Liver (tissue), 9 donors: ENCODE results near the gene PLP2. TPM values are rescaled to one million over a fixed set of nuclear protein-coding genes. Genes with fewer than 3 reads are reported as not detected.

Source experiments
- DNase-seq: peaks from one replicate; pipeline ENCODE4 v3.0.0-alpha.2; 2017; ENCODE audit warnings: low spot score
- H3K27ac ChIP-seq, 2 donors: one replicate each; pipeline ENCODE4 v1.7.0; 2013; ENCODE audit warnings: inconsistent platforms in 2 of 2, low read length in 2 of 2, control low read depth in 1 of 2, low read depth in 1 of 2, mild to moderate bottlenecking in 1 of 2
- H3K27me3 ChIP-seq, 4 donors: one replicate each; pipeline versions ENCODE4 v1.6.1 to v1.7.0; 2013; ENCODE audit warnings: low read length in 3 of 4, inconsistent platforms in 1 of 4, mild to moderate bottlenecking in 1 of 4, moderate library complexity in 1 of 4; ENCODE audit not compliant: control insufficient read depth in 4 of 4, insufficient read depth in 4 of 4
- H3K36me3 ChIP-seq, 4 donors: one replicate each; pipeline versions ENCODE4 v1.6.1 to v1.7.0; 2013; ENCODE audit warnings: low read length in 3 of 4, mild to moderate bottlenecking in 3 of 4, low read depth in 1 of 4, moderate library complexity in 1 of 4; ENCODE audit not compliant: control insufficient read depth in 4 of 4, insufficient read depth in 3 of 4
- H3K4me1 ChIP-seq, 4 donors: one replicate each; pipeline versions ENCODE4 v1.6.1 to v1.7.0; 2013; ENCODE audit warnings: low read length in 3 of 4, mild to moderate bottlenecking in 3 of 4, moderate library complexity in 1 of 4; ENCODE audit not compliant: control insufficient read depth in 4 of 4, insufficient read depth in 4 of 4
- H3K4me3 ChIP-seq, 3 donors: one replicate each; pipeline versions ENCODE4 v1.6.1 to v1.7.0; 2013; ENCODE audit warnings: low read length in 3 of 3, control low read depth in 1 of 3, low read depth in 1 of 3, mild to moderate bottlenecking in 1 of 3
- H3K9ac ChIP-seq, 2 donors: one replicate each; pipeline ENCODE4 v1.7.0; 2013; ENCODE audit warnings: low read length in 2 of 2, mild to moderate bottlenecking in 2 of 2, moderate library complexity in 2 of 2, control low read depth in 1 of 2, low read depth in 1 of 2
- H3K9me3 ChIP-seq, 4 donors: one replicate each; pipeline versions ENCODE4 v1.6.1 to v1.7.0; 2013; ENCODE audit warnings: low read length in 3 of 4; ENCODE audit not compliant: control insufficient read depth in 4 of 4
- EGR1 ChIP-seq, 2 donors: IDR thresholded peaks; 2 replicates each; pipeline ENCODE4 v1.6.1; 2016 to 2018; ENCODE audit warnings: antibody characterized with exemption in 2 of 2, low read depth in 2 of 2
- FOXA1 ChIP-seq: IDR thresholded peaks from 2 replicates; pipeline ENCODE4 v1.6.1; 2016; ENCODE audit warnings: antibody characterized with exemption
- FOXA2 ChIP-seq: IDR thresholded peaks from 2 replicates; pipeline ENCODE4 v1.6.1; 2016; ENCODE audit warnings: antibody characterized with exemption
- GABPA ChIP-seq, 2 donors: IDR thresholded peaks in 1 of 2; conservative IDR thresholded peaks in 1 of 2; 2 replicates each; pipeline ENCODE4 v1.6.1; 2016; ENCODE audit warnings: antibody characterized with exemption in 2 of 2, mild to moderate bottlenecking in 1 of 2, moderate library complexity in 1 of 2
- HNF4A ChIP-seq, 2 donors: conservative IDR thresholded peaks; 2 replicates each; pipeline ENCODE4 v1.6.1; 2016; ENCODE audit warnings: antibody characterized with exemption in 2 of 2, mild to moderate bottlenecking in 2 of 2
- HNF4G ChIP-seq: IDR thresholded peaks from 2 replicates; pipeline ENCODE4 v1.6.1; 2016; ENCODE audit warnings: antibody characterized with exemption
- JUND ChIP-seq, 2 donors: IDR thresholded peaks; 2 replicates each; pipeline ENCODE4 v1.6.1; 2016; ENCODE audit warnings: antibody characterized with exemption in 2 of 2
- NR2F2 ChIP-seq: IDR thresholded peaks from 2 replicates; pipeline ENCODE4 v1.6.1; 2016; ENCODE audit warnings: antibody characterized with exemption
- RAD21 ChIP-seq, 2 donors: IDR thresholded peaks; 2 replicates each; pipeline ENCODE4 v1.6.1; 2016; ENCODE audit warnings: antibody characterized with exemption in 2 of 2, mild to moderate bottlenecking in 2 of 2
- RXRA ChIP-seq, 2 donors: IDR thresholded peaks; 2 replicates each; pipeline ENCODE4 v1.6.1; 2017 to 2018; ENCODE audit warnings: antibody characterized with exemption in 2 of 2, mild to moderate bottlenecking in 1 of 2
- TAF1 ChIP-seq: conservative IDR thresholded peaks from 2 replicates; pipeline ENCODE4 v1.6.1; 2016; ENCODE audit warnings: antibody characterized with exemption, mild to moderate bottlenecking
- YY1 ChIP-seq: IDR thresholded peaks from 2 replicates; pipeline ENCODE4 v1.6.1; 2016; ENCODE audit warnings: antibody characterized with exemption, mild to moderate bottlenecking
- WGBS: extraction: QIAGEN DNeasy Blood & Tissue Kit; methylation state at CpG from one replicate; pipeline ENCODE4 v1.1.7; 2013; 5-methylcytosine and 5-hydroxymethylcytosine counted together
- polyA plus RNA-seq, 2 donors: library from polyadenylated mRNA; stranded (reverse) in 1 of 2; unstranded in 1 of 2; fragments of 200-250 nt in 1 of 2; fragments of >200 nt in 1 of 2; fragmentation: Nextera tagmentation in 1 of 2; extraction: Ambion mirVana in 1 of 2; gene quantifications; one replicate each; pipeline versions ENCODE4 v1.2.1 to v1.2.3, GENCODE V29; 2013 to 2015
- total RNA-seq, 2 donors: library from RNA; depleted of rRNA; stranded (reverse); fragments of >200 nt; gene quantifications; one replicate each; pipeline ENCODE4 v1.2.3, GENCODE V29; 2014
- TF ChIP-seq, protein P1 (sequence below): IDR thresholded peaks from 2 replicates; pipeline ENCODE4 v1.6.1; 2016; ENCODE audit warnings: antibody characterized with exemption
- TF ChIP-seq, protein P2 (sequence below): fragments of 150-350 bp; IDR thresholded peaks from 2 replicates; pipeline ENCODE4 v1.5.1; 2017; ENCODE audit warnings: improper control_type of control experiment, low read depth, low read length; ENCODE audit not compliant: missing input control
- TF ChIP-seq, protein P3 (sequence below): IDR thresholded peaks from 2 replicates; pipeline ENCODE4 v1.6.1; 2016; ENCODE audit warnings: antibody characterized with exemption
- TF ChIP-seq, protein P4 (sequence below): IDR thresholded peaks from 2 replicates; pipeline ENCODE4 v1.6.1; 2016; ENCODE audit warnings: antibody characterized with exemption, mild to moderate bottlenecking
- TF ChIP-seq, protein P5 (sequence below): IDR thresholded peaks from 2 replicates; pipeline ENCODE4 v1.6.1; 2016; ENCODE audit warnings: antibody characterized with exemption
- donor health status: healthy.
- donor health status: healthy.
- donor health status: healthy.
- donor health status: healthy.
- donor health status: healthy.

PLP2 gene
- total and polyA plus RNA-seq, 4 donors: 2.4 to 24.5 (median 14.7) TPM

DNA sequence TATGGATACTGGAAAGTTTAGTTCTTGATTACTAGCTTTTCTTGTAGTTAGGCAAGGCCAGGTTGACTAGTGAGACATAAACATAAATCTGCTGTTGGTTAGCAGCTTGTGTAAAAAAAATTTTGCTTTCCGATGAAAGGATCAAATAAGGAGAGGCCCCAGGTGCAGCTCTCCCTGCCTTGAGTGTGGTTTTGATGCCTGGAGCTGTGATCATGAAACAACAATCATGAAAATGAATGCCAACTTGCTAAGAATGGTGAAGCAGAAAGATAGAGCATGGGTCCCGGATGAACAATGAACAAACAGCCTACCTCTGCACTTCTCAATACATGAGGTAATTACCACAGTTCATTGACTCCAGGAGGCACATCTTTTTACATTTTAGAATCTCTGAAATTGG, 42.7 kb downstream of the PLP2 start (continued):
- TF ChIP-seq FOXA2: no peak

DNA sequence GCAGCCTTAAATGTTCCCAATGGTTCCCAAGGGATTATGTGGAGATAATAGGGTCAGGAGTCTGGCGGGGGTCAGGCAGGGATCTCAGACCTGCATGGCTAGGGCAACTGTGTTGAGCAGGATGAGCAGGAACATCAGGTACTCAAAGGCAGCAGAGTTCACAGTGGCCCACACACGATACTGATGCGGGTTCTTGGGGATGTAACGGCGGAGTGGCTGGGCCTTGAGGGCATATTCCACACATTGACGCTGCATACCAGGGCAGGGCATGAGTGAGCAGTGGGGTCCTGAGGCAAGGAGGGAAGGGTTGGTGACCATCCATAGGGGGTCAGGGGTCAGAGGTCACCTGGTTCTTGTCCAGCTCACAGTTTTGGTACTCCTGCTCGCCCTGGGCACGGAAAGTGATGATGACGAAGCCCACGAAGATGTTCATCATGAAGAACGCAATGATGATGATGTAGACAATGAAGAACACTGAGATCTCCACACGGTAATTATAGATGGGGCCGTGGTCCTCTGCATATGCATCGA, 43.4 kb downstream of the PLP2 start:
- Histone ChIP-seq H3K4me3 (no peak overlapping the region), H3K4me1 (no peaks in the 10 kb centered on the region), H3K36me3 (no peaks in the 10 kb centered on the region), H3K27me3 (no peaks in the 10 kb centered on the region), H3K9ac (no peak overlapping the region), H3K27ac (no peak overlapping the region), H3K9me3 (no peaks in the 10 kb centered on the region)
- no peak for DNase-seq
- no peak for TF ChIP-seq HNF4G
- no peak for TF ChIP-seq GABPA (IDR thresholded peaks at IDR 0.05 in 1 of 2, conservative IDR thresholded peaks at IDR 0.05 in 1 of 2)
- no peak for TF ChIP-seq YY1
- TF ChIP-seq, protein P1, sequence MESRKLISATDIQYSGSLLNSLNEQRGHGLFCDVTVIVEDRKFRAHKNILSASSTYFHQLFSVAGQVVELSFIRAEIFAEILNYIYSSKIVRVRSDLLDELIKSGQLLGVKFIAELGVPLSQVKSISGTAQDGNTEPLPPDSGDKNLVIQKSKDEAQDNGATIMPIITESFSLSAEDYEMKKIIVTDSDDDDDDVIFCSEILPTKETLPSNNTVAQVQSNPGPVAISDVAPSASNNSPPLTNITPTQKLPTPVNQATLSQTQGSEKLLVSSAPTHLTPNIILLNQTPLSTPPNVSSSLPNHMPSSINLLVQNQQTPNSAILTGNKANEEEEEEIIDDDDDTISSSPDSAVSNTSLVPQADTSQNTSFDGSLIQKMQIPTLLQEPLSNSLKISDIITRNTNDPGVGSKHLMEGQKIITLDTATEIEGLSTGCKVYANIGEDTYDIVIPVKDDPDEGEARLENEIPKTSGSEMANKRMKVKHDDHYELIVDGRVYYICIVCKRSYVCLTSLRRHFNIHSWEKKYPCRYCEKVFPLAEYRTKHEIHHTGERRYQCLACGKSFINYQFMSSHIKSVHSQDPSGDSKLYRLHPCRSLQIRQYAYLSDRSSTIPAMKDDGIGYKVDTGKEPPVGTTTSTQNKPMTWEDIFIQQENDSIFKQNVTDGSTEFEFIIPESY: no peak
- TF ChIP-seq, protein P2, sequence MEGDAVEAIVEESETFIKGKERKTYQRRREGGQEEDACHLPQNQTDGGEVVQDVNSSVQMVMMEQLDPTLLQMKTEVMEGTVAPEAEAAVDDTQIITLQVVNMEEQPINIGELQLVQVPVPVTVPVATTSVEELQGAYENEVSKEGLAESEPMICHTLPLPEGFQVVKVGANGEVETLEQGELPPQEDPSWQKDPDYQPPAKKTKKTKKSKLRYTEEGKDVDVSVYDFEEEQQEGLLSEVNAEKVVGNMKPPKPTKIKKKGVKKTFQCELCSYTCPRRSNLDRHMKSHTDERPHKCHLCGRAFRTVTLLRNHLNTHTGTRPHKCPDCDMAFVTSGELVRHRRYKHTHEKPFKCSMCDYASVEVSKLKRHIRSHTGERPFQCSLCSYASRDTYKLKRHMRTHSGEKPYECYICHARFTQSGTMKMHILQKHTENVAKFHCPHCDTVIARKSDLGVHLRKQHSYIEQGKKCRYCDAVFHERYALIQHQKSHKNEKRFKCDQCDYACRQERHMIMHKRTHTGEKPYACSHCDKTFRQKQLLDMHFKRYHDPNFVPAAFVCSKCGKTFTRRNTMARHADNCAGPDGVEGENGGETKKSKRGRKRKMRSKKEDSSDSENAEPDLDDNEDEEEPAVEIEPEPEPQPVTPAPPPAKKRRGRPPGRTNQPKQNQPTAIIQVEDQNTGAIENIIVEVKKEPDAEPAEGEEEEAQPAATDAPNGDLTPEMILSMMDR: no peak
- TF ChIP-seq EGR1 (IDR thresholded peaks at IDR 0.05; ENCODE audit: low read depth in 2 of 2): no peak
- no peak for TF ChIP-seq NR2F2
- no peak for TF ChIP-seq JUND (IDR thresholded peaks at IDR 0.05)
- no peak for TF ChIP-seq TAF1
- TF ChIP-seq HNF4A (conservative IDR thresholded peaks at IDR 0.05): no peak
- TF ChIP-seq FOXA1: no peak
- TF ChIP-seq, protein P3, sequence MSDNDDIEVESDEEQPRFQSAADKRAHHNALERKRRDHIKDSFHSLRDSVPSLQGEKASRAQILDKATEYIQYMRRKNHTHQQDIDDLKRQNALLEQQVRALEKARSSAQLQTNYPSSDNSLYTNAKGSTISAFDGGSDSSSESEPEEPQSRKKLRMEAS: no peak
- TF ChIP-seq, protein P4, sequence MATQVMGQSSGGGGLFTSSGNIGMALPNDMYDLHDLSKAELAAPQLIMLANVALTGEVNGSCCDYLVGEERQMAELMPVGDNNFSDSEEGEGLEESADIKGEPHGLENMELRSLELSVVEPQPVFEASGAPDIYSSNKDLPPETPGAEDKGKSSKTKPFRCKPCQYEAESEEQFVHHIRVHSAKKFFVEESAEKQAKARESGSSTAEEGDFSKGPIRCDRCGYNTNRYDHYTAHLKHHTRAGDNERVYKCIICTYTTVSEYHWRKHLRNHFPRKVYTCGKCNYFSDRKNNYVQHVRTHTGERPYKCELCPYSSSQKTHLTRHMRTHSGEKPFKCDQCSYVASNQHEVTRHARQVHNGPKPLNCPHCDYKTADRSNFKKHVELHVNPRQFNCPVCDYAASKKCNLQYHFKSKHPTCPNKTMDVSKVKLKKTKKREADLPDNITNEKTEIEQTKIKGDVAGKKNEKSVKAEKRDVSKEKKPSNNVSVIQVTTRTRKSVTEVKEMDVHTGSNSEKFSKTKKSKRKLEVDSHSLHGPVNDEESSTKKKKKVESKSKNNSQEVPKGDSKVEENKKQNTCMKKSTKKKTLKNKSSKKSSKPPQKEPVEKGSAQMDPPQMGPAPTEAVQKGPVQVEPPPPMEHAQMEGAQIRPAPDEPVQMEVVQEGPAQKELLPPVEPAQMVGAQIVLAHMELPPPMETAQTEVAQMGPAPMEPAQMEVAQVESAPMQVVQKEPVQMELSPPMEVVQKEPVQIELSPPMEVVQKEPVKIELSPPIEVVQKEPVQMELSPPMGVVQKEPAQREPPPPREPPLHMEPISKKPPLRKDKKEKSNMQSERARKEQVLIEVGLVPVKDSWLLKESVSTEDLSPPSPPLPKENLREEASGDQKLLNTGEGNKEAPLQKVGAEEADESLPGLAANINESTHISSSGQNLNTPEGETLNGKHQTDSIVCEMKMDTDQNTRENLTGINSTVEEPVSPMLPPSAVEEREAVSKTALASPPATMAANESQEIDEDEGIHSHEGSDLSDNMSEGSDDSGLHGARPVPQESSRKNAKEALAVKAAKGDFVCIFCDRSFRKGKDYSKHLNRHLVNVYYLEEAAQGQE: no peak
- TF ChIP-seq RAD21 (IDR thresholded peaks at IDR 0.05): no peak
- no peak for TF ChIP-seq RXRA (IDR thresholded peaks at IDR 0.05)
- no peak for TF ChIP-seq FOXA2
- TF ChIP-seq, protein P5, sequence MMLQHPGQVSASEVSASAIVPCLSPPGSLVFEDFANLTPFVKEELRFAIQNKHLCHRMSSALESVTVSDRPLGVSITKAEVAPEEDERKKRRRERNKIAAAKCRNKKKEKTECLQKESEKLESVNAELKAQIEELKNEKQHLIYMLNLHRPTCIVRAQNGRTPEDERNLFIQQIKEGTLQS: no peak
- WGBS: 87% methylated on average over 14 of the region's 14 CpGs
